ENCODE results near the gene TBC1D22A.
A peak's percentile ranks its signal among the peaks of the same experiment; 100 is the strongest.

Gene TBC1D22A

DNA sequence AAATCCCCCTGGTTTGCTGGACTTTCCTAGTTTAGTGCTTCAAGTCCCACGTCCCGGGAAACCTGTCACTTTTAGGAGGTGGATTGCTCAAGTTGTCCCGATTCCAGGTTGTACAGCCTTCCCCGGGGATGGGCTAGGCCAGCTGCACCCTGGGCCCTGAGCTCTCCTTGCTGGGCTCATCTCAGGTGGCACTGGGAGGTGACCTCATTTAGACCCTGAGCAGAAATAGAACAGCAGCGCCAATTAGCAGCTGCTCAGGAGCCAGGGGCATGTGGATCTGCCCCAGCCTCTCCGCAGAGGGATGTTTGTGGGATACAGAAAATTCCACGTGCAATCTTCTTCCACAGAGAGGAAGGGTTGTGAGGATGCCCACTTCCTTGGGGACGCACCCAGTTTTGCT lies 14.8 kb upstream of the TBC1D22A start:
- Histone ChIP-seq H3K9me3 (ENCODE audit: insufficient read depth, low read length) (peaks cover 6% of the 10 kb centered on the region), H3K4me3 (ENCODE audit: low read length) (no peak overlapping the region), H3K27me3 (ENCODE audit: low read depth, low read length) (peaks cover 22% of the 10 kb centered on the region), H3K79me2 (ENCODE audit: low read length) (no peaks in the 10 kb centered on the region), H3K4me2 (ENCODE audit: low read length) (no peak overlapping the region), H3K9ac (ENCODE audit: low read length) (no peak overlapping the region), H3K27ac (ENCODE audit: low read length) (no peak overlapping the region), H4K20me1 (ENCODE audit: insufficient read depth, low read length) (no peaks in the 10 kb centered on the region), H3K4me1 (ENCODE audit: low read length) (peaks cover 12% of the 10 kb centered on the region), H3K36me3 (replicated peaks; ENCODE audit: low read depth, low read length) (no peaks in the 10 kb centered on the region), H2AFZ (ENCODE audit: low read depth, low read length) (no peak overlapping the region)
- TF ChIP-seq, protein P1, sequence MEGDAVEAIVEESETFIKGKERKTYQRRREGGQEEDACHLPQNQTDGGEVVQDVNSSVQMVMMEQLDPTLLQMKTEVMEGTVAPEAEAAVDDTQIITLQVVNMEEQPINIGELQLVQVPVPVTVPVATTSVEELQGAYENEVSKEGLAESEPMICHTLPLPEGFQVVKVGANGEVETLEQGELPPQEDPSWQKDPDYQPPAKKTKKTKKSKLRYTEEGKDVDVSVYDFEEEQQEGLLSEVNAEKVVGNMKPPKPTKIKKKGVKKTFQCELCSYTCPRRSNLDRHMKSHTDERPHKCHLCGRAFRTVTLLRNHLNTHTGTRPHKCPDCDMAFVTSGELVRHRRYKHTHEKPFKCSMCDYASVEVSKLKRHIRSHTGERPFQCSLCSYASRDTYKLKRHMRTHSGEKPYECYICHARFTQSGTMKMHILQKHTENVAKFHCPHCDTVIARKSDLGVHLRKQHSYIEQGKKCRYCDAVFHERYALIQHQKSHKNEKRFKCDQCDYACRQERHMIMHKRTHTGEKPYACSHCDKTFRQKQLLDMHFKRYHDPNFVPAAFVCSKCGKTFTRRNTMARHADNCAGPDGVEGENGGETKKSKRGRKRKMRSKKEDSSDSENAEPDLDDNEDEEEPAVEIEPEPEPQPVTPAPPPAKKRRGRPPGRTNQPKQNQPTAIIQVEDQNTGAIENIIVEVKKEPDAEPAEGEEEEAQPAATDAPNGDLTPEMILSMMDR (IDR thresholded peaks at IDR 0.05; ENCODE audit: low read depth, low read length), result no peak
- TF ChIP-seq EZH2phosphoT487 (IDR thresholded peaks at IDR 0.05; ENCODE audit: low read depth), result no peak

DNA sequence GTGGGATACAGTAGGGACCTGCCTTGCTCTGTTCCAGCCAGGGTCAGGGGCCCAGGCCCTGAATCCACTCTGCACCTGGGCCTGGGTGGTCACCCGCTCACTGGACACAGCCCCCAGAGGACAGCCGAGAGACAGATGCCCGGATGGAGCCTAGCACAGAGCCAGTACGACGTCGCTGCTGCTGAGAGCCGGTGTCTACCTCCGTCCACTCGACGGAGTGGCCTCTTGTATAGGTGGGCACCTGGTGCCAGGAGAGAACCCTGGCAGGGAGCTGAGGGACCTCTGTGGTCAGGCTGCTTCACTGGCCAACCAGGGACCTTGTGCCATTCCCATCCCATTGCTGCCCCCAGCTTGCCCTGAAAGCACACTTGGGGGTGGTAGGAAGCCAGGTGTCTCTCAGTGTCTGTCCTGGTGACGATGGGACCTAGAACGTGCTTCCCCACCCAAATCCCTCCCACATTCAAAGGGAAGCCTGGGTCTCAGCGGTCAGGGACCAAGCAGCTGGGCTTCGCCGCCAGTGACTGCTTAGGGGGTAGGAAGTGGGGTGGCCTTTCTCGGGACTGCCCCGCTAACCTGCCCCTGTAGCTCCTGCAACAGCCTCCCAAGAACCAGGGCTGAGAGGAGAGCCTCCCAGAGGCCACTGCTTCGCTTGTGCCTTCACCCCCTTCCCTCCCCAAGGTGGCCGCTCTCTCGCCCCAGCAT lies 14.1 kb upstream of the TBC1D22A start:
- no peak overlapping the region for H3K4me3 ChIP-seq (ENCODE audit: low read length)
- peaks cover 22% of the 10 kb centered on the region for H3K27me3 ChIP-seq (ENCODE audit: low read depth, low read length)
- H3K9ac ChIP-seq (ENCODE audit: low read length), result no peak overlapping the region
- H3K4me2 ChIP-seq (ENCODE audit: low read length), result no peak overlapping the region
- no peaks in the 10 kb centered on the region for H4K20me1 ChIP-seq (ENCODE audit: insufficient read depth, low read length)
- no peaks in the 10 kb centered on the region for H3K79me2 ChIP-seq (ENCODE audit: low read length)
- no peaks in the 10 kb centered on the region for H3K9me3 ChIP-seq (ENCODE audit: insufficient read depth, low read length)
- no peak overlapping the region for H3K27ac ChIP-seq (ENCODE audit: low read length)
- TF ChIP-seq, protein P1 (IDR thresholded peaks at IDR 0.05; ENCODE audit: low read depth, low read length), result no peak
- no peak for TF ChIP-seq EZH2phosphoT487 (IDR thresholded peaks at IDR 0.05; ENCODE audit: low read depth)
- peaks cover 12% of the 10 kb centered on the region for H3K4me1 ChIP-seq (ENCODE audit: low read length)
- H3K36me3 ChIP-seq (replicated peaks; ENCODE audit: low read depth, low read length), result no peaks in the 10 kb centered on the region
- H2AFZ ChIP-seq (ENCODE audit: low read depth, low read length), result no peak overlapping the region

DNA sequence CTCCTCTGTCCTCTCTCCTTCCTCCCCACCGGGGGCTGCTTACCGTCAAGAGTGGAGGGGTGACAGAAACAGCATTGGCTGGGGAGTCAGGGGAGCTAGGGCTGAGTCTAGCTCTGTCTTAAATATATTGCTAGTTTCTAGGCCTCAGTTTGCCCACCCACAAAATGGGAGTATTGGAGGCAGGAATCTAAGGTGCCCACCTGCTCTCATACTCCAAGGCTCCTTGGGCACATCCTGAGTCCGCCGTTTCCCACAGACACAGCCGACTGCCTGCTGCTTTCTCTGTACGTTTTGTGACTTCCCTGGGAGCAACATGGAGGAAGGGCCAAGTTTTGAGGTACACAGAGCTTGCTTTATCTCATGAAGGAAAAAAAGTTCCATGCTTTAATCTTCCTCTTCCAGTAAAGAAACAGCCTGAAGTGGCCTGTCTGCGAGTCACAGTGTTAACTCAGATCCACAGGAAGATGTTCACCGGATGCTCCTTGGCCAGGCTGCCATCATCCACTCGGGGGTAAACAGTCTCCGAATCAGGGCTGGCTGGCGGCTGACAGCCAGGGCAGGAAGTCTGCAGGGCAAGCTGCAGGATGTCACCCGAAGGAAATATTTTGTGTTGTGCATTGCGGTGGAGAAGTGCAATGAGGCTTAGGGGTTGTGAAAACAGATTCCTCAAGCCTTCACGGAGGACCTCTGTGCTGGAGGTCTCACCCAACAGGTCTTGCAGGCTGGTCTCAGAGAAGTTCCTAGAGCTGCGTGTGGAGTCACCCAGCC lies 13.4 kb upstream of the TBC1D22A start:
- Histone ChIP-seq H3K4me3 (ENCODE audit: low read length) (no peak overlapping the region), H3K4me1 (ENCODE audit: low read length) (peaks cover 12% of the 10 kb centered on the region), H3K79me2 (ENCODE audit: low read length) (no peaks in the 10 kb centered on the region), H2AFZ (ENCODE audit: low read depth, low read length) (no peak overlapping the region), H3K27ac (ENCODE audit: low read length) (no peak overlapping the region), H3K36me3 (replicated peaks; ENCODE audit: low read depth, low read length) (no peaks in the 10 kb centered on the region), H3K9ac (ENCODE audit: low read length) (no peak overlapping the region), H4K20me1 (ENCODE audit: insufficient read depth, low read length) (no peaks in the 10 kb centered on the region), H3K4me2 (ENCODE audit: low read length) (0 out of 2 replicates have a peak overlapping the region, but pooled peaks have one; percentile 6), H3K27me3 (ENCODE audit: low read depth, low read length) (peaks cover 22% of the 10 kb centered on the region), H3K9me3 (ENCODE audit: insufficient read depth, low read length) (no peaks in the 10 kb centered on the region)
- TF ChIP-seq, protein P1 (IDR thresholded peaks at IDR 0.05; ENCODE audit: low read depth, low read length), result no peak
- TF ChIP-seq EZH2phosphoT487 (IDR thresholded peaks at IDR 0.05; ENCODE audit: low read depth), result no peak

Measured in OCI-LY3 (cell line).